Right ventricle myocardium inferior (tissue), 1 donor: ENCODE measurements around the gene MALRD1. TPM values are rescaled to one million over a fixed set of nuclear protein-coding genes. Genes with fewer than 3 reads are reported as not detected.

Experiments used
- ATAC-seq: fragments of 200-7000 bp; cut with Tn5 transposase; one replicate; pipeline ENCODE4 v1.9.1; 2020; ENCODE audit warnings: mild to moderate bottlenecking, moderate library complexity
- DNase-seq: peaks from one replicate; pipeline ENCODE4 v3.0.0; 2021; ENCODE audit errors: missing footprints
- intact Hi-C: fragments of 100-400 bp; cut with DNase I; formaldehyde crosslinking; loops from one replicate; pipeline ENCODE4 v1.11.0; 2022
- total RNA-seq: library from RNA; stranded (reverse); fragmentation: NEBNext Ultra II Directional; extraction: Animal tissue kit (Norgen Biotek cat#: 25700); gene quantifications from one replicate; pipeline ENCODE4 v1.2.1, GENCODE V29; 2021
- donor health status: DM: no; HTN: yes; CAD: no; lungs with severe emphysema.

Gene MALRD1
- total RNA-seq, 1 donor from 2014 or later = 1.1 TPM

DNA sequence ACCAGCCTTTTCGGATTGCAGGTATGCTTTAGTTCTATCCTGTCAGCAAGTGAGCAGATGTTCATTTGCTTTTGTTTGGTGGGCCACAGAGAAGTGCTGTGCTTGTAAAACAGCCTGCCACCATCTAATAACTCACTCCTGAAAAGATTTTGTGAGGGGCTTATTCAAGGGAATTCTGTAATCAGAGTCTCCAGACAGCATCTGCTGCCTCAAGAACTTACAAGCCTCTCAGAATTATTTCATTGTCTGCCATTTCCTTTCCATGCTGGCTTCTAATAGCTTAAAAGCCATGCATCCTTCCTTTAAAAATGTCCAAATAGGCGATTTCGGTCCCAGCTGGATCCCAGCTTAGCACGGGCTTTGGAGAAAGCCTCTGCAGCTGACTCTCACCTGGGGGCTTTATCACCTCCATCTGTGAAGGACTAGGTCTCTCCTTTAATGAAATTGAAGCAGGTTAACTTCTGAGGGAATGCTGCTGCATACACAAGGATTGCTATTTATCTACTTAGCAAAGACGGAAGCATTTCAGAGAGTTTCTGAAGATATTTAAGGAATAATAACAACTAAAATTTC is 48.0 kb downstream of the MALRD1 start:
- DNase-seq (no peak), ATAC-seq (no peak)
- intact Hi-C loops = no loop called here

DNA sequence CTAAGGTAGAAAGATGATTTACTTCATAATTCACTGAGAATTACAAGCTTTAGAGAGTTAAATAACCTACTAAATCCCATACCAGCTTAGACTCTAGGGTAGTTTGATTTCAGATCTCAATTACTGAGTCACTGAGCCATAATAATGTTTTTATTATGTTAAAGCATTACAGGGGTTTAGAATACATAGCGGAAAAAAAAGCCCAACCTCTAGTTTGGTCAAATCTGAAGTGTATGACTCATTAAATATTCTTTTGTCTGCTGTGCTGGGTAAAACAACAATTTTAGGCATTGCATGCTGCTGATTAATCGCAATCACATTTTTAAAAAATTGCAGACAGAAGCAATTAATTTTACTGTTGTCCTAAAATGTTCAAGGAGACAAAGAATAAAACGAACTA is 48.5 kb downstream of the MALRD1 start:
- no peak for ATAC-seq
- intact Hi-C loops = no loop called here

DNA sequence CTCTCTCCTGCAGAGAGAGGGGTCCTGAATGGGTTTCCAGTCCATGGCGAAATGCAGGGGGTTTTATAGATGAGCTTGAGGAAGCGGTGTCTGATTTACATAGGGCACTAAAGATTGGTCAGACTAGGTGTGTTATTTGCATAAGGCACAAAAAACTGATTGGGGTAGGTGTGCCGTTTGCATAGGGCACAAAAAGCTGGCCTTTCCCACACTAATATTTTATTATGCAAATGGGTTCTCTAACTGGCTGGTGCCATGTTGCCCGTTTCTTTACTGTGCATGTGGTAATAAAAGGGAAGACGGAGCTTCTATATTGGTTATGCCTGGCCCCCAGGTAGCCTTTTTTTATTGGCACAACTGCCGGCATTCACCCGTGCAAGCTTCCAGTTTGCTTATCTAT is 50.2 kb downstream of the MALRD1 start:
- ATAC-seq = no peak

More for the DNA sequence above, 48.5 kb downstream of the MALRD1 start:
- no peak for DNase-seq

GRCh38 chr10:19107406-19107805 is 58.8 kb downstream of the MALRD1 start:
- ATAC-seq = no peak
- intact Hi-C loops = no loop called here
- no peak for DNase-seq

More for the DNA sequence above, 50.2 kb downstream of the MALRD1 start:
- no peak for DNase-seq
- intact Hi-C loops = no loop called here

- DNase-seq (no peak), ATAC-seq (no peak)
- intact Hi-C loops = no loop called here
These were observed 63.1 kb downstream of the MALRD1 start for GRCh38 chr10:19111501-19112267.

DNA sequence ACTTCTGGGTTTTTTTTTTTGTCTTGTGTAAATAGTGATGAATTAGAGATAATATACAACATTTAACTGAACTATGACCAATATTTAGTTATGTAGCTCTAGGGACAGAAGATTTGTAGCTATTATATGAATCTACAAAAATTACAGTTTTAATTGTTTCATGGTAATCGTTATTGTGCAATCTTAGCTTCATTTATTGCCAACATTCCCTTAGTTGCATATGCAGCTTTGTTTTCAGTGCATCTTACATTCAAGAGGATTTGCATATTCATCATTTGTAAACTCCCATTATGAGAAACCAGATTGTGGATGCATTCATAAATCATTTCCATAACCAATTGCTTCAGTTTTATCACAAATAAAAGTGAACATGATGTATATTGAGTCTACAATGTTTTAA is 68.8 kb downstream of the MALRD1 start:
- intact Hi-C loops = no loop called here
- DNase-seq (no peak), ATAC-seq (no peak)

DNA sequence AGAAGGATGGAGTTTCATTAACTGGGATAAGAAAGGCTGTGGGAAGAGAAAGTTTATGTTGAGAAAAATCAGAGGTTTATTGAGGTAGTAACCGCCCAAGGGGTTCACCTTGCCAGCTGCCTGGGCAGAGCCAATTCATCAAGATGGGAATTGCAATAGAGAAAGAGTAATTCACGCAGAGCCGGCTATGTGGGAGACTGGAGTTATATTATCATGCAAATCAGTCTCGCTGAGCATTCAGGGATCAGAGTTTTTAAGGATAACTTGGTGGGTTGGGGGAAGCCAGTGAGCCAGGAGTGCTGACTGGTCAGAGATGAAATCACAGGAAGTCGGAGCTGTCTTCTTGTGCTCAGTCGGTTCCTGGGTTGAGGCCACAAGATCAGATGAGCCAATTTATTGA is 70.6 kb downstream of the MALRD1 start:
- intact Hi-C loops = no loop called here
- DNase-seq (no peak), ATAC-seq (no peak)

DNA sequence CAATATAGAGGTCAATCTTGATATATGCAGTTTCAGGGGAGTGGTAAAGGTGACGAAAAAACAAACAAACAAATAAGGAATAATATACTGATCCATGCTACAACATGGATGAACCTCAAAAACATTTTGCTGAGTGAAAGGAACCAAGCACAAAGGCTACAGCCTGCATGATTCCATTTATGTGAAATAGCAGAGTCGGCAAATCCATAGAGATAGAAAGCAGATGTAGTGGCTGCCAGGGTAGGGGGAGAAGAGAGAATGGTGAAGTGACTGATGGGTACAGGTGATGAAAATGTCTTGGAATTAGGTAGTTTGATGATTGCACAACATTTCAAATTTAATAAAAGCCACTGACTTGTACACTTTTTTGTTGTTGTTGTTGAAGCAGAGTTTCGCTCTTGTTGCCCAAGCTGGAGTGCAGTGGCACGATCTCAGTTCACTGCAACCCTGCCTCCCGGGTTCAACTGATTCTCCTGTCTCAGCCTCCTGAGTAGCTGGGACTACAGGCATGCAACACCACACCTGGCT is 71.8 kb downstream of the MALRD1 start:
- DNase-seq (no peak), ATAC-seq (no peak)
- intact Hi-C loops = no loop called here

- intact Hi-C loops = no loop called here
- DNase-seq (no peak), ATAC-seq (no peak)
These were observed 85.4 kb downstream of the MALRD1 start for GRCh38 chr10:19133992-19134391.

- no peak for ATAC-seq
- intact Hi-C loops = no loop called here
These were observed 94.4 kb downstream of the MALRD1 start for GRCh38 chr10:19142967-19143366.

DNA sequence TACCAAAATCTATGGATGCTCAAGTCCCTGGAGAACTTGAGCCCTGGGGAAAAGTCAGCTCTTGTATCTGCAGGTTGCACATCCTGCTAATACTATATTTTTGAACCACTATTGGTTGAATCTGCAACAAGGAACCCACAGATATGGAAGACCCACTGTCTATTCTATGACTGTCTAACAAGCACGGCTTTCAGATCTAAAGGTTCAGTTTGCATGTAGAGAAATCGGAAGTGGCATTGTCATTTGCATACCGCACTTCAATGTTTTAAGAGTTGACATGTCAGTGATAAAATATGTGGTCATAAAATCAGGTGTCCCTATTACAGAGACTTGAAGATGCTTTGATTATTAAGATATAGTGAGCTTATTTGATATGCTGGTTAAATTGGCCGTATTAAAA is 95.6 kb downstream of the MALRD1 start:
- DNase-seq (no peak), ATAC-seq (no peak)
- intact Hi-C loops = no loop called here

More at GRCh38 chr10:19142967-19143366, 94.4 kb downstream of the MALRD1 start:
- no peak for DNase-seq

- ATAC-seq (no peak), DNase-seq (no peak)
- intact Hi-C loops = no loop called here
These were observed 105.8 kb downstream of the MALRD1 start for GRCh38 chr10:19154375-19154774.

- DNase-seq (no peak), ATAC-seq (no peak)
- intact Hi-C loops = no loop called here
These were observed 109.8 kb downstream of the MALRD1 start for GRCh38 chr10:19158358-19158757.

DNA sequence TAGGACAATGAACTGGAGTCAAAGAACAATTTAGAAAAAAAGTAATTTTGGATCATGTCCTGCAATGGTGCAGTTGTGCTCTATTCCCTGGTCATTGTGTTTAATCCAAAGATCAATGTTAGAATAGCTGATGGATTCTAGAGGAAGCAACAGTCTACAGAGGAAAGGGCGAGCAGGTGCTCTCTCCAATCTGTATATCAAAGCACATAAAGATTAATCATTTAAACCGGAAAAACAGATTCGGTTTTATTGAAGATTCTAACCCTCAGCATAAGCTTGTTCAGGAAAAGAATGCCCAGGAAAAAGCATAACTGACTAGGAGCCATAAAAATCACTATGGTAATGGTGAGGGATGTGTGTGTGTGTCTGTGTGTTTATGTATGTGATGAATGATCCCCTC is 110.3 kb downstream of the MALRD1 start:
- DNase-seq = no peak
- ATAC-seq = no peak
- intact Hi-C loops = no loop called here

DNA sequence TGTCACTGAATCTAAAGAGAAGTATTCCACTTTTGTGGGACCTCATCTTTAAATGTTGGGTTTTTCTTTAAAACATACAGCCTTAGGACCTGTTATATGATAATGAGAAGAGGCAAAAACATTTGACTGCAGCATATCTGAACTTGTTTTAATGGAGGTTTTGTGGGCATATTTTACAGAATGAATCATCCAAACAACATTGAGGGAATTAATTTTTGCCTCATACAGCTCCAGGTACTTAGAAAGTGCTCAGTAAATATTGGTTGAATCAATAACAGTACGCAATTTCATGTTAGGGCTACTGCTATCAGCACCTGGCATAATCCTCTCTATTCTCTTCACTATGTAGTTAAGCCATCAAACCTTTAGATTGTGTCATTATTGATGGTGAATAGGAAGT is 115.9 kb downstream of the MALRD1 start:
- DNase-seq (no peak), ATAC-seq (no peak)
- intact Hi-C loops = no loop called here

DNA sequence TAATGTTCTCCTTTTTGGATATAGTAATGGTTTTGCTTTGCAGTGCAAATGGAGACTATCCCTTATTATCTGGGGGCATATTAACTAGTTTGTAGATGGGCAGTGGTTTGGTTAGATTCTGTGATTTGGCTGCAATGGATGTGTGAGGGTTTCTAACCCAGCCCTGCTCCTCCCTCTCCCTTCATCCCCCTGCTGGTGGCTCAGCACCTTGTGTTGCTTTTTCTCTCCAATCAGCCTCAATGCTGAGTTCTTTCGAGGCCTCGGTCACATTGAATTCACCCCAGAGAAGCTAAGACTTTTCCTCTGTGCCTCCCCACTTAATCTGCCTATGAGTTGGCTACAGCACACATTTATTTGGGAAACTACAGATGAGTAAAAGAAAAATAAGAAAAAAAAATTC is 120.0 kb downstream of the MALRD1 start:
- ATAC-seq (no peak), DNase-seq (no peak)
- intact Hi-C loops = no loop called here

DNA sequence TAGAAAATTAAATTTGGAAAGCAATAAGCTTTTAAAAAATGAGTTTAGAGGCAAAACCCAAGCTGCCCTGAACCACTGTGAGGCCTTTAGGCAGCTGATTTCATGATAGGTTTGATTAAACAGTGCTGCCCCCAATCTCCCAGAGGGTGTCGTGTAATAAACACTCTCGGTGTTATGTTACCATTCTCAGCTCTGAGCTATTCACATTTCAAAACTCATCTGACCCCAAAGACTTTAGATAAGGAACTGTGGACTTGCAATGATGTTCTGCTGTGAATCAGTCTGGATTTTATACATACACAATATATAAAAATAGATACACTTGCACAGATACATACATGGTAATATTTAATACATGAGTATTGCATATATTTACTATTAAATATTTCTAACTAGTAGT is 120.4 kb downstream of the MALRD1 start:
- intact Hi-C loops = no loop called here
- no peak for ATAC-seq

DNA sequence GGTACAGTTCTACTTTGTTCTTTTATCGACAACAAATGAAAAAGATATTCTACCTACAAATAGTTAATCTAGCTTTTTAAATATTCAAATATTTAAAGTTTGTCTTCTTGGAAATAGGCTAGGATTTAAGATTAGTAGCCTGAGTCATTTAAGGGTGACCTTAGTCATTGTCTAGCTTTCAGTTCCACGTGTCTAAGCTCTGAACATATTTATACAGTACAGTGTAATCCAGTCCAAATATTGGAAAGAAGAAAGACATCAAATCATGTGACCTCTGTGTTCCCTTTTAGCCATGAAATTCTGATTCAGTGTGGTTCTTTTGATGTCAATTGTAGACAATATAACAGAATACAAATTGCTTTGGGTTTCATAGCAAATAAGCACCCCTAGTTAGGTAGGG is 121.1 kb downstream of the MALRD1 start:
- DNase-seq = no peak
- intact Hi-C loops = no loop called here

More for the DNA sequence above, 120.4 kb downstream of the MALRD1 start:
- DNase-seq = no peak

GRCh38 chr10:19178675-19179074 is 130.1 kb downstream of the MALRD1 start:
- no peak for DNase-seq
- intact Hi-C loops = no loop called here
- ATAC-seq = no peak

More for the DNA sequence above, 121.1 kb downstream of the MALRD1 start:
- no peak for ATAC-seq

GRCh38 chr10:19184891-19185290 is 136.3 kb downstream of the MALRD1 start:
- intact Hi-C loops = no loop called here
- ATAC-seq = no peak
- DNase-seq = no peak
